ENCODE measurements around the gene FMN2. TPM values are rescaled to one million over a fixed set of nuclear protein-coding genes. Genes with fewer than 3 reads are reported as not detected.

The FMN2 gene
- total RNA-seq, 1 donor from 2014 or later: 1.1 TPM

DNA sequence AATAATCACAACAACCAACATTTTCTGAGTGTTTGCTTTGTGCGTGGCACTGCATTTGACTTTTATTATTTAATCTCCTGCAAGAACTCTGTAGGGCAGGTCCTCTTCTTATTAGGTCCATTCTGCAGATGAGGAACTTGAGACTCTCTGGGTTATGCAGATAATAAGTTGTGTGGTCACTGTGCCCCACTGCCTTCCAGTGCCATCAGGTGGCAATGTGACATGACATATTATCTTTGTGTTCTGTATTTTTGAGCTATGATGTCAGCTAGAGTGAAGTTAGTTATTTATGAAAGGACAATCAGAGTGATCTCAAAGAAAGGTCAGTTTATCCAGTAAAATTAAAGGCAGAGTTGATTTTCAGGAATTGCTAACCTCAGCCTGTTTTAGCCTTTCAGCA is 196.0 kb downstream of the FMN2 start:
- Histone ChIP-seq H3K36me3 (no peaks in the 10 kb centered on the region), H3K27me3 (ENCODE audit: low read depth) (no peaks in the 10 kb centered on the region), H3K4me1 (no peaks in the 10 kb centered on the region), H3K27ac (no peak overlapping the region), H3K4me3 (no peak overlapping the region), H3K9me3 (no peaks in the 10 kb centered on the region)
- TF ChIP-seq, protein P1, sequence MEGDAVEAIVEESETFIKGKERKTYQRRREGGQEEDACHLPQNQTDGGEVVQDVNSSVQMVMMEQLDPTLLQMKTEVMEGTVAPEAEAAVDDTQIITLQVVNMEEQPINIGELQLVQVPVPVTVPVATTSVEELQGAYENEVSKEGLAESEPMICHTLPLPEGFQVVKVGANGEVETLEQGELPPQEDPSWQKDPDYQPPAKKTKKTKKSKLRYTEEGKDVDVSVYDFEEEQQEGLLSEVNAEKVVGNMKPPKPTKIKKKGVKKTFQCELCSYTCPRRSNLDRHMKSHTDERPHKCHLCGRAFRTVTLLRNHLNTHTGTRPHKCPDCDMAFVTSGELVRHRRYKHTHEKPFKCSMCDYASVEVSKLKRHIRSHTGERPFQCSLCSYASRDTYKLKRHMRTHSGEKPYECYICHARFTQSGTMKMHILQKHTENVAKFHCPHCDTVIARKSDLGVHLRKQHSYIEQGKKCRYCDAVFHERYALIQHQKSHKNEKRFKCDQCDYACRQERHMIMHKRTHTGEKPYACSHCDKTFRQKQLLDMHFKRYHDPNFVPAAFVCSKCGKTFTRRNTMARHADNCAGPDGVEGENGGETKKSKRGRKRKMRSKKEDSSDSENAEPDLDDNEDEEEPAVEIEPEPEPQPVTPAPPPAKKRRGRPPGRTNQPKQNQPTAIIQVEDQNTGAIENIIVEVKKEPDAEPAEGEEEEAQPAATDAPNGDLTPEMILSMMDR (IDR thresholded peaks at IDR 0.05): no peak
- intact Hi-C loops (cut with DNase I): no loop called here
- DNase-seq (no peak), ATAC-seq (no peak)

DNA sequence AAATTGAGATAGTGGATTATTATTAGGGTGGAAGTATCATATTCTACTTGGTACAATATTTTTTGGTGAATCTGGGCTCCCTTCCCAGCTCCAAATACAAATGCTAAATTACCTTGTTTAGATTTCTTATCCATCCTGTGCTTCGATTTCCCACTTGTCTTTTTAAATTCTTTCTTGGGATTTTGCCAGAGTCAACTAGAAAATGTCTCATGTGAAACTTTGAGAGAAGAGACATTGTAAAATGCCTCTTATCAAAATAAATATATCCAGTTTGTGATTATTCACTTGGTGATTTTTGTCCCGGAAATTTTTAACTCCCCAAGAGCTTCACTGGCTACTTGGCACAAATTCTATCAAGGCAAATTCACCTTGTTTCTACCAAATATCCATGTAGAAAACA is 202.0 kb downstream of the FMN2 start:
- TF ChIP-seq, protein P1 (IDR thresholded peaks at IDR 0.05): no peak
- Histone ChIP-seq H3K9me3 (no peaks in the 10 kb centered on the region), H3K4me1 (no peaks in the 10 kb centered on the region), H3K36me3 (no peaks in the 10 kb centered on the region), H3K27me3 (ENCODE audit: low read depth) (no peaks in the 10 kb centered on the region), H3K27ac (no peak overlapping the region), H3K4me3 (no peak overlapping the region)
- intact Hi-C loops (cut with DNase I): no loop called here
- DNase-seq: no peak
- ATAC-seq: no peak

DNA sequence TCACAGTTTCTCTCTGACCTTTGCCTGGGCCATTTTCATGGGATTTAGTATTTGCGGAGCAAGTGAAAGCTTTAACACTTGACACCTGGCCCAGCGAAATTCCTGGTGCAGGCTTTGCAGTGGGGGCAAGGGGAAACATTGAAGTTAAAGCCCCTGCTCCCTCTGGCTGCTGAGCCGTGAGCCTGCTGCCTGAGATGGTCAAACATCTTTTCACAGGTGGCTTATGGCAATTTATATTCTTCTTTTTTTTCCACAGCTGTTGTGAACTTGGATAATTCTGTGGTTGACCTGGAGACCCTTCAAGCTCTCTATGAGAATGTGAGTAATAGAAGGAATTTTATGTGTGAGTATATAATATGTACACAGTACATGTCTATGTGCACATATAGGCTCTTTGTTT is 202.9 kb downstream of the FMN2 start:
- ATAC-seq (no peak), DNase-seq (no peak)
- Histone ChIP-seq H3K27ac (no peak overlapping the region), H3K4me3 (no peak overlapping the region), H3K4me1 (no peaks in the 10 kb centered on the region), H3K9me3 (no peaks in the 10 kb centered on the region), H3K36me3 (no peaks in the 10 kb centered on the region), H3K27me3 (ENCODE audit: low read depth) (no peaks in the 10 kb centered on the region)
- intact Hi-C loops (cut with DNase I): no loop called here
- TF ChIP-seq, protein P1 (IDR thresholded peaks at IDR 0.05): no peak

DNA sequence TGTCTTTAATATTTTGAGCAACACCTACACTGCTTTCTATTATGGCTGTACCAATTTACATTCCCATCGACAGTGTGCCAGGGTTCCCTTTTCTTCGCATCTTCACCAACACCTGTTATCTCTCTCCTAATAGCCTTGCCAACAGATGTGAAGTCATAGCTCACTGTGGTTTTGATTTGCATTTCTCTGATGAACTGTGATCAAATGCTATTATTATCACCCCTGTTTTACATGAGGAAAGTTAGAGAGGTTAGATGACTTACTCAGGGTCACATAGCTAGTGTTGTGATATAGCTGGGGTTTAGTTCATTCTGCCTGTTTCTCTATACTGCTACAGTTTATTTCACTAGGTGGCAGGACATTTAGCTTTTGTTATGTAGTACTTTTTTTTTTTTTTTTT is 204.1 kb downstream of the FMN2 start:
- intact Hi-C loops (cut with DNase I): no loop called here
- TF ChIP-seq, protein P1 (IDR thresholded peaks at IDR 0.05): no peak
- DNase-seq (no peak), ATAC-seq (no peak)
- Histone ChIP-seq H3K4me1 (no peaks in the 10 kb centered on the region), H3K27me3 (ENCODE audit: low read depth) (no peaks in the 10 kb centered on the region), H3K36me3 (no peaks in the 10 kb centered on the region), H3K9me3 (no peaks in the 10 kb centered on the region), H3K4me3 (no peak overlapping the region), H3K27ac (no peak overlapping the region)

DNA sequence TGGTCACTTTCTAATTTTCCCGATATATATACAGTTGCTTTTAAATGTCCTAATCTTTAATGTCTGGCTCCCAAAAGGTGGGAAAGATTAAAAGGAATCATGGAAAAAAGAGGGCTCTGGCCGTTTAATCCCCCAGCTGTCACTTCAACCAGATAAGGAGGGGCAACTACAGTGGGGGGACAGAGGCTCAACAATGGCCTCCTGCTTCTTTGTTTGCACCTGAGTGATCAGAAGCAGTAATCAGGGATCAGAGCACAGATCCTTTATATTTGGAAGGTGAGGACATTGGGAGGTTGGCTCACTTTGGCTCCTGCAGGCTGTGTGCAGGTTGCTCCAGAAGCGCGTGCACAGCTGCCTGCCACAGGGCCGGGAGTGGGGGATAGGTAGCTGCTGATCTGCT is 212.8 kb downstream of the FMN2 start:
- DNase-seq: no peak
- peaks cover 5% of the 10 kb centered on the region for H3K9me3 ChIP-seq
- no peak overlapping the region for H3K27ac ChIP-seq
- no peak overlapping the region for H3K4me3 ChIP-seq
- TF ChIP-seq, protein P1 (IDR thresholded peaks at IDR 0.05): no peak
- H3K36me3 ChIP-seq: no peaks in the 10 kb centered on the region
- intact Hi-C loops (cut with DNase I): no loop called here
- no peaks in the 10 kb centered on the region for H3K27me3 ChIP-seq (ENCODE audit: low read depth)
- no peak for ATAC-seq
- no peaks in the 10 kb centered on the region for H3K4me1 ChIP-seq

DNA sequence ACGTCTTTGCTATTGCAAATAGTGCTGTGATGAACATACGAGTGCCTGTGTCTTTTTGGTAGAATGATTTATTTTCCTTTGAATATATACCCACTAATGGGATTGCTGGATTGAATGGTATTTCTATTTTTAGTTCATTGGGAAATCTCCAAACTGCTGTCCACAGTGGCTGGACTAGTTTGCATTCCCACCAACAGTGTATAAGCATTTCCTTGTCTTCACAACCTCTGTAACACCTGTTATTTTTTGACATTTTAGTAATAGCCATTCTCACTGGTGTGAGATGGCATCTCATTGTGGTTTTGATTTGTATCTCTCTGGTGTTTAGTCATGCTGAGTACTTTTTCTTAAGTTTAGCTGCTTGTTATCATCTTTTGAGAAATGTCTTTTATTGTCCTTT is 215.0 kb downstream of the FMN2 start:
- intact Hi-C loops (cut with DNase I): no loop called here
- Histone ChIP-seq H3K36me3 (no peaks in the 10 kb centered on the region), H3K27ac (no peak overlapping the region), H3K4me3 (no peak overlapping the region), H3K27me3 (ENCODE audit: low read depth) (no peaks in the 10 kb centered on the region), H3K4me1 (no peaks in the 10 kb centered on the region), H3K9me3 (peaks cover 5% of the 10 kb centered on the region)
- ATAC-seq (no peak), DNase-seq (no peak)
- TF ChIP-seq, protein P1 (IDR thresholded peaks at IDR 0.05): no peak

Data from lower lobe of right lung (tissue), 2 donors.